Activated T-helper 2 cell treated with anti-CD3 and anti-CD28 coated beads, Interferon-gamma antibody, Interleukin-2, Interleukin-4, amounts not matched to agents 10 μg/mL and 5 μg/mL and 100 μg/mL, durations not matched to agents 14 hours and 24 hours and 36 hours (primary cell): ENCODE data around the gene ATF5. TPM values are rescaled to one million over a fixed set of nuclear protein-coding genes. Genes with fewer than 3 reads are reported as not detected.

Source experiments
- total RNA-seq: library from RNA; stranded (reverse); gene quantifications from 2 replicates; pipeline ENCODE4 v1.2.3, GENCODE V29; 2022

Gene ATF5
- total RNA-seq, 1 donor from 2014 or later: 28.3 TPM

Other genes starting within 250 kb of the ATF5 start
- gene ADM5, start 239.6 kb upstream of the ATF5 start, total RNA-seq: 7.2 and 7.3 TPM in 2 replicates
- 2.8 and 2.9 TPM in 2 replicates for gene CPT1C, start 238.1 kb upstream of the ATF5 start, total RNA-seq
- 2.0 and 2.3 TPM in 2 replicates for gene TSKS, start 165.9 kb upstream of the ATF5 start, total RNA-seq
- gene AP2A1, start 162.2 kb upstream of the ATF5 start, total RNA-seq: 61.9 and 65.4 TPM in 2 replicates
- 13.0 and 13.6 TPM in 2 replicates for gene FUZ, start 115.9 kb upstream of the ATF5 start, total RNA-seq
- 44.0 and 49.6 TPM in 2 replicates for gene MED25, start 110.9 kb upstream of the ATF5 start, total RNA-seq
- gene PTOV1, start 78.0 kb upstream of the ATF5 start, total RNA-seq: 127 and 134 TPM in 2 replicates
- 111 and 117 TPM in 2 replicates for gene PNKP, start 61.6 kb upstream of the ATF5 start, total RNA-seq
- 26.6 and 29.7 TPM in 2 replicates for gene AKT1S1, start 51.9 kb upstream of the ATF5 start, total RNA-seq
- 40.0 and 42.3 TPM in 2 replicates for gene TBC1D17, start 51.5 kb upstream of the ATF5 start, total RNA-seq
- 42.3 and 42.4 TPM in 2 replicates for gene IL4I1, start 32.3 kb upstream of the ATF5 start, total RNA-seq
- 170 and 178 TPM in 2 replicates for gene NUP62, start 299 bp downstream of the ATF5 start, total RNA-seq
- gene SIGLEC11, start 32.0 kb downstream of the ATF5 start, total RNA-seq: not detected in 2 replicates
- 60.8 and 67.7 TPM in 2 replicates for gene VRK3, start 96.2 kb downstream of the ATF5 start, total RNA-seq
- gene ZNF473, start 96.8 kb downstream of the ATF5 start, total RNA-seq: 11.2 TPM in 2 replicates
- not detected in 2 replicates for gene IZUMO2, start 234.1 kb downstream of the ATF5 start, total RNA-seq